ENCODE measurements around the gene C20orf202.

- TF ChIP-seq CTCF (IDR thresholded peaks at IDR 0.05; ENCODE audit: borderline replicate concordance, extremely low read depth, low read length, poor library complexity, severe bottlenecking) (no peak), EZH2 (IDR thresholded peaks at IDR 0.05; ENCODE audit: borderline replicate concordance, low read depth, low read length, severe bottlenecking) (no peak)
Observed at GRCh38 chr20:1224205-1224890, 21.1 kb downstream of the C20orf202 start.

Measured in DND-41 (cell line).